Measurements from ENCODE around the gene CRCP.

The CRCP gene

DNA sequence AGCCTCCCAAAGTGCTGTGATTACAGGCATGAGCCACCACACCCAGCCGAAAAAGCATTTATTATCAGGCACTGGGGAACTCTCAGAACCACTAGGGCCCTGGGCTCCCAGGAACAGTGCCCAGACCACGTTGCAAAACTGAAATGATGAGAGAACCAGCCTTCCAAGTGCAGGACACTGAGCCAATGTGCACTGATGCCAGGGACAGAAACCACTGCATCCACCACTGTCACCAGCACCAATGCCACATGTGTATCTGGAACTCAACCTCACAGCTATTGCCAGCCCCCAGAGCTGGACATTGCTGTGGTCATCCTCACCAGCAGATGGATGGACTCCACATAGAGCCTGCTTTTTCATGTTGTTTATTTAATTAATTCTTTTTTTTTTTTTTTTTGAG is 62.3 kb downstream of the CRCP start:
- H3K4me3 ChIP-seq (ENCODE audit: low read depth, low read length) = no peak overlapping the region
- ChIA-PET POLR2A (no interaction called here), CTCF (interaction anchor here (0.6 to 0.7 kb wide), 2 partner anchors 28 to 350 kb away, joined by 3 read pairs; partner anchors contain the start of gene TPST1)
- TF ChIP-seq, protein P1, sequence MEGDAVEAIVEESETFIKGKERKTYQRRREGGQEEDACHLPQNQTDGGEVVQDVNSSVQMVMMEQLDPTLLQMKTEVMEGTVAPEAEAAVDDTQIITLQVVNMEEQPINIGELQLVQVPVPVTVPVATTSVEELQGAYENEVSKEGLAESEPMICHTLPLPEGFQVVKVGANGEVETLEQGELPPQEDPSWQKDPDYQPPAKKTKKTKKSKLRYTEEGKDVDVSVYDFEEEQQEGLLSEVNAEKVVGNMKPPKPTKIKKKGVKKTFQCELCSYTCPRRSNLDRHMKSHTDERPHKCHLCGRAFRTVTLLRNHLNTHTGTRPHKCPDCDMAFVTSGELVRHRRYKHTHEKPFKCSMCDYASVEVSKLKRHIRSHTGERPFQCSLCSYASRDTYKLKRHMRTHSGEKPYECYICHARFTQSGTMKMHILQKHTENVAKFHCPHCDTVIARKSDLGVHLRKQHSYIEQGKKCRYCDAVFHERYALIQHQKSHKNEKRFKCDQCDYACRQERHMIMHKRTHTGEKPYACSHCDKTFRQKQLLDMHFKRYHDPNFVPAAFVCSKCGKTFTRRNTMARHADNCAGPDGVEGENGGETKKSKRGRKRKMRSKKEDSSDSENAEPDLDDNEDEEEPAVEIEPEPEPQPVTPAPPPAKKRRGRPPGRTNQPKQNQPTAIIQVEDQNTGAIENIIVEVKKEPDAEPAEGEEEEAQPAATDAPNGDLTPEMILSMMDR (IDR thresholded peaks at IDR 0.05; ENCODE audit: insufficient read depth, low read length, missing control alignments) = no peak
- no peak for DNase-seq (ENCODE audit: low read depth, low spot score)

DNA sequence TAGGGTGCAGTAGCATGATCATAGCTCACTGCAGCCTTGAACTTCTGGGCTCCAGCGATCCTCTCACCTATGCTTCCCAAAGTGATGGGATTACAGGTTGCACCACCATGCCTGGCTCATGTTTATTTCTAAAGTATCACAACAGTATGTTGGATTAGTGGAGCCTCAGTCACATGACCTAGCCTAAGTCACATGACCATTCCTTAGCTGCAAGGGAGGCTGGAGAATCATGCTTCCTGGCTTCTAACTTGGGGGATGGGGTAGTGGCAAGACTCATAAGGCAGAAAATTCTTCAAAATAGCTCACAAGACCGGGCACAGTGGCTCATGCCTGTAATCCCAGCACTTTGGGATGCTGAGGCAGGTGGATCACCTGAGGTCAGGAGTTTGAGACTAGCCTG is 63.6 kb downstream of the CRCP start:
- ChIA-PET POLR2A (no interaction called here), CTCF (no interaction called here)
- H3K4me3 ChIP-seq (ENCODE audit: low read depth, low read length) = no peak overlapping the region
- TF ChIP-seq, protein P1 (IDR thresholded peaks at IDR 0.05; ENCODE audit: insufficient read depth, low read length, missing control alignments) = no peak
- no peak for DNase-seq (ENCODE audit: low read depth, low spot score)

DNA sequence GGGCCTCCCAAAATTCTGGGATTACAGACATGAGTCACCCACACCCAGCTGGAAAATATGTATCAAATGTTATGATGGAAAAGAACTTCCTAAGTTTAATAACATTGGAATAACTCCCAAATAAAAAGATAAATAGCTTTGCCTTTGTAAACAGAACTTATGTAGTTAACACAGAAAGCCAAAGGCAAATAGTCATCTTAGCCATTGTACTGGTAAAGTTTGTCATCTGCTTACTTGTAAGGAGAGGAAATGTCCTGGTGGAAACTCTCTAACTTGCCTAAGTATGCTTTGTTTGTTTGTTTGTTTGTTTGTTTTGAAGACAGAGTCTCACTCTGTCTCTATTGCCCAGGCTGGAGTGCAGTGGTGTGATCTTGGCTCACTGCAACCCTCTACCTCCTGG is 66.7 kb downstream of the CRCP start:
- ChIA-PET POLR2A (no interaction called here), CTCF (no interaction called here)
- H3K4me3 ChIP-seq (ENCODE audit: low read depth, low read length) = no peak overlapping the region
- no peak for DNase-seq (ENCODE audit: low read depth, low spot score)
- TF ChIP-seq, protein P1 (IDR thresholded peaks at IDR 0.05; ENCODE audit: insufficient read depth, low read length, missing control alignments) = no peak

DNA sequence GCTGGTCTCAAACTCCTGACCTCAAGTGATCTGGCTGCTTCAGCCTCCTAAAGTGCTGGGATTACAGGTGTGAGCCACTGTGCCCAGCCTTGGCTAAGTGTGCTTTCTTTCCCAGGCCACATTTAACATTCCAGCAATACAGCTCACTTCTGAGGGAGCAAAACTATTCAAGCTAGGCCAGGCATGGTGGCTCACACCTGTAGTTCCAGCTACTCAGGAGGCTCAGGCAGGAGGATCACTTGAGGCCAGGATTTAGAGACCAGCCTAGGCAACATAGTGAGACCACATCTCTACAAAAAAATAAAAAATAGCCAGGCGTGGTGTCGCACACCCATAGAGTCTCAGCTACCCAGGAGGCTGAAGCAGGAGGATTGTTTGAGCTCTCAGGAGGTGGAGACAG is 67.2 kb downstream of the CRCP start:
- ChIA-PET POLR2A (no interaction called here), CTCF (no interaction called here)
- H3K4me3 ChIP-seq (ENCODE audit: low read depth, low read length) = no peak overlapping the region
- TF ChIP-seq, protein P1 (IDR thresholded peaks at IDR 0.05; ENCODE audit: insufficient read depth, low read length, missing control alignments) = no peak
- no peak for DNase-seq (ENCODE audit: low read depth, low spot score)

DNA sequence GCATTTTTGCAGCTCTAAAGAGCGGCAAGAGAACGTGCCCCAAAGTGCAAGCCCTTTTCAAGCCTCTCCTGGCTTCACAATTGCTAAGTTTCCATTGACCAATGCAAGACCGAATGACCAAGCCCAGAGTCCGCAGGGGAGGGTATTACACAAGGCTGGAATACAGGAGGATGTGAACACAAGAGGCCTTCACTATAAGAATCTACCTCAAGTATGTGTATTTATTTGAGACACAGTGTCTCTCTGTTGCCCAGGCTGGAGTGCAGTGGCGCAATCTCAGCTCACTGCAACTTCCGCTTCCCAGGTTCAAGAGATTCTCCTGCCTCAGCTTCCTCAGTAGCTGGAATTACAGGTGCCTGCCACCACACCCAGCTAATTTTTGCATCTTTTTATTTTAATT is 68.3 kb downstream of the CRCP start:
- DNase-seq (ENCODE audit: low read depth, low spot score) = no peak
- POLR2A ChIA-PET = no interaction called here
- H3K4me3 ChIP-seq (ENCODE audit: low read depth, low read length) = no peak overlapping the region
- TF ChIP-seq, protein P1 (IDR thresholded peaks at IDR 0.05; ENCODE audit: insufficient read depth, low read length, missing control alignments) = no peak
- CTCF ChIA-PET = interaction anchor here (0.9 kb wide), 1 partner anchor 18 kb away, joined by 3 read pairs; no protein-coding TSS in a partner anchor

DNA sequence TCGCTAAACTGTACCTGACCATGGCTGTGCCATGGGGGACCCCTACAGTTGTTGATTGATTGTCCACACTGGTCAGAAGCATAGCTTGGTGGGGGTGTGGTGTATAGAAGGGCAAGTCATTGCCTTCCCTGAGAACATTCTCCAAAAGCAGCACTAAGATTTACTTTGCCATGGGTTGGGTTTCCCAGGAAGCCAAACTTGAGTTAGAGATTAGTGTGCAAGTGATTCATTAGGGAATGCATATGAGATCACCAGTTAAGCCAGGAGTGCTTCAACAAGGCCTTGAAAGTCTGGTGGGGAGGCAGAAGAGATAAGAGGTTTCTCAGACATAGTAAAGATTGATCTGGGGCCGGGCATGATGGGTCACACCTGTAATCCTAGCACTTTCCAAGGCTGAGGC is 69.1 kb downstream of the CRCP start:
- CTCF ChIA-PET = no interaction called here

More for the DNA sequence above, 69.1 kb downstream of the CRCP start:
- DNase-seq (ENCODE audit: low read depth, low spot score) = peak; percentile 73
- TF ChIP-seq, protein P1 (IDR thresholded peaks at IDR 0.05; ENCODE audit: insufficient read depth, low read length, missing control alignments) = no peak
- H3K4me3 ChIP-seq (ENCODE audit: low read depth, low read length) = no peak overlapping the region
- POLR2A ChIA-PET = no interaction called here

Measured in AG04449 (cell line).